ENCODE data around the gene LRIT1. TPM values are rescaled to one million over a fixed set of nuclear protein-coding genes. Genes with fewer than 3 reads are reported as not detected.

Gene LRIT1
- polyA plus RNA-seq, 1 of the 3 experiments (the other 2 are of a cell fraction) = not detected

DNA sequence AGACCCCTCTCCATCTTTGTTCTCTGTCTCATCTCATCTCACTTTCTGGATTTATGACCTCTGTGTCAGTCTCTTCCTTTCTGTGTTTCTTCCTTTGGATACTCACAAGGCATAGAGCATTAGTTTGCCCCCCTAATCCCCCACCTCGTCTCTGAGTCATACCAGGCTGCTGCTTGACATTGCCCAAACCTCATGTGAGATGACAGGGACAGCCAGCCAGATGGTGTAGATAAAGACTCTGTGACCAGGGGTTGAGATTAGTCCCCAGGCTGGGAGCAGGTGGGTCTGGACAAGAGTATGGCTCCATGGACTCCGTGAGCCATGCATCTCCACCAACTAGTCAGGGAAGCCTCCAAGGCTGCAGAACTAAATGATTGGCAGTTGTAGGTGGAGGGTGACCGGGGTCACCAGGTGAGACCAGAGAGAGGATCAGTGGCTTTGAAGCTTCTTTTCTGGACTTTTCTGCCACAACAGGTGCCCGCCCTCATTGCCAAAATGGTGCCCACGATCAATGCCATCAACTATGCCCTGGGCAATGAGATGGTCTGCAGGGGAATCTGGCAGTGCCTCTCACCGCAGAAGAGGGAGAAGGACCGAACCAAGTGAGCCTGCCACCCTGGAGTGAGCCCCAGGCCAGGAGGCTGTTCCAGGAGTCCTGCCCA is 16.8 kb upstream of the LRIT1 start:
- POLR2A ChIA-PET = no interaction called here
- H3K4me2 ChIP-seq = no peak overlapping the region
- H4K20me1 ChIP-seq (ENCODE audit: insufficient read depth) = no peaks in the 10 kb centered on the region
- no peaks in the 10 kb centered on the region for H3K79me2 ChIP-seq (ENCODE audit: insufficient read depth)
- no peak overlapping the region for H3K4me3 ChIP-seq (ENCODE audit: low read depth in 2 of 2, low read length in 1 of 2)
- 0 out of 2 replicates have a peak, but pooled peaks have one; percentile 49 for TF ChIP-seq GATA2 (CRISPR knock-in tag; IDR thresholded peaks at IDR 0.05)
- no peak for TF ChIP-seq MXI1 (IDR thresholded peaks at IDR 0.05; ENCODE audit: low read depth, low read length)
- CTCF ChIA-PET = interaction anchor here (0.7 to 2.3 kb wide), 2 partner anchors 8 to 277 kb away, joined by 3 to 9 read pairs; no protein-coding TSS in a partner anchor
- H3K36me3 ChIP-seq (replicated peaks in 1 of 2; ENCODE audit: control insufficient read depth in 1 of 2, insufficient read depth in 2 of 2, low read length in 1 of 2) = no peaks in the 10 kb centered on the region
- no peaks in the 10 kb centered on the region for H3K9me3 ChIP-seq
- H3F3A ChIP-seq (replicated peaks; ENCODE audit: insufficient read depth) = no peaks in the 10 kb centered on the region
- no peak overlapping the region for H3K27ac ChIP-seq (ENCODE audit: low read depth in 2 of 2, low read length in 1 of 2)
- DNase-seq = no peak
- H3K9ac ChIP-seq = no peak overlapping the region
- WGBS (ENCODE audit: low lambda C conversion rate) = 29% methylated on average over 3 of the region's 7 CpGs
- no peaks in the 10 kb centered on the region for H3K9me2 ChIP-seq
- H3K4me1 ChIP-seq (ENCODE audit: control insufficient read depth in 1 of 2, insufficient read depth in 2 of 2, low read depth in 1 of 2, low read length in 1 of 2) = peaks cover 0 to 5% of the 10 kb centered on the region in 2 experiments; a peak in 1 of 4 replicates
- no peak overlapping the region for H2AFZ ChIP-seq (ENCODE audit: low read depth)
- H3K27me3 ChIP-seq (ENCODE audit: insufficient read depth) = no peaks in the 10 kb centered on the region

DNA sequence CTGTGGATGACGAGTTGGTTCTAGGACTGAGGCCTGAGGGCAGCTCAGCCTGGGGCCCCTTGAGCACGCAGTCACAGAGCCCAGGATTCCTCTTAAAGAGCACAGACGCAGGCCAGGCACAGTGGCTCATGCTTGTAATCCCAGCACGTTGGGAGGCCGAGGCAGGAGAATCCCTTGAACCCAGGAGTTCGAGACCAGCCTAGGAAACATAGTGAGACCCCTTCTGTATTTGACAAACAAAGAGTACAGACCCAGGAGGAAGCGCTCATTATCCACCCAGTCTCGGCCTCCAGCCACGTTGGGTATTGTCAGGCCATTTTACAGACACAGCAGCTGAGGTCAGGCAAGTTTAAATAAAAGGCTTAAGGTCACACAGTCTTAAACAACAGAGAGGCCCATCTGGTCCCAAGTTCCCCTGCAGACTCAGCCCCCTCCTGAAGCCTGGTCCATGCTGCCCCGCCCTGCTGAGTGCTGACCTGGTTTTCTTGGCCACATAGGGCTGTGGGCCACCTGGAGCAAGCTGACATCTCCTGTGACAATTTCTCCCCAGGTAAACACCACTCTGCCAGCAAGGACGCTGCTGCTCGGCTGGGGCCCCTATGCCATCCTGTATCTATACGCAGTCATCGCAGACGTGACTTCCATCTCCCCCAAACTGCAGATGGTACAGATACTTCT is 16.1 kb upstream of the LRIT1 start:
- no peak for DNase-seq
- Histone ChIP-seq H3K27ac (ENCODE audit: low read depth in 2 of 2, low read length in 1 of 2) (no peak overlapping the region), H3K27me3 (ENCODE audit: insufficient read depth) (no peaks in the 10 kb centered on the region), H4K20me1 (ENCODE audit: insufficient read depth) (no peaks in the 10 kb centered on the region), H3K9me3 (no peaks in the 10 kb centered on the region), H3K4me1 (ENCODE audit: control insufficient read depth in 1 of 2, insufficient read depth in 2 of 2, low read depth in 1 of 2, low read length in 1 of 2) (peaks cover 0 to 5% of the 10 kb centered on the region in 2 experiments; a peak in 1 of 4 replicates), H3K9me2 (no peaks in the 10 kb centered on the region), H2AFZ (ENCODE audit: low read depth) (no peak overlapping the region), H3K79me2 (ENCODE audit: insufficient read depth) (no peaks in the 10 kb centered on the region), H3F3A (replicated peaks; ENCODE audit: insufficient read depth) (no peaks in the 10 kb centered on the region), H3K9ac (no peak overlapping the region), H3K36me3 (replicated peaks in 1 of 2; ENCODE audit: control insufficient read depth in 1 of 2, insufficient read depth in 2 of 2, low read length in 1 of 2) (no peaks in the 10 kb centered on the region), H3K4me3 (ENCODE audit: low read depth in 2 of 2, low read length in 1 of 2) (no peak overlapping the region), H3K4me2 (no peak overlapping the region)
- WGBS (ENCODE audit: low lambda C conversion rate) = 71% methylated on average over 13 of the region's 15 CpGs
- TF ChIP-seq RXRA (IDR thresholded peaks at IDR 0.05; ENCODE audit: borderline replicate concordance, low read depth) (no peak), CTCF (IDR thresholded peaks at IDR 0.05) (no peak), FOSL2 (IDR thresholded peaks at IDR 0.05; ENCODE audit: borderline replicate concordance, low read depth) (no peak), RFX5 (IDR thresholded peaks at IDR 0.05; ENCODE audit: low read length) (no peak), FOXJ3 (CRISPR knock-in tag; IDR thresholded peaks at IDR 0.05) (no peak), RAD21 (IDR thresholded peaks at IDR 0.05; ENCODE audit: low read length) (no peak), POLR2AphosphoS5 (IDR thresholded peaks at IDR 0.05; ENCODE audit: low read depth, low read length) (no peak), NRF1 (IDR thresholded peaks at IDR 0.05; ENCODE audit: low read depth, low read length) (no peak), GABPA (IDR thresholded peaks at IDR 0.05; ENCODE audit: low read depth) (no peak)
- ChIA-PET POLR2A (no interaction called here), CTCF (interaction anchor here (0.6 to 4.4 kb wide), 4 partner anchors 7 to 280 kb away, joined by 3 to 23 read pairs (median 11); no protein-coding TSS in a partner anchor)
